Adrenal gland (tissue), 12 donors: ENCODE measurements around the gene SNX25. TPM values are rescaled to one million over a fixed set of nuclear protein-coding genes. Genes with fewer than 3 reads are reported as not detected.

ENCODE experiments used
- DNase-seq, 7 donors: peaks; one replicate each; pipeline ENCODE4 v3.0.0-alpha.2; 2019 to 2020
- H3K27ac ChIP-seq, 5 donors: fragments of 200-600 bp; sonication (generic) in 4 of 5; 1 replicate in 3 of 5; 2 replicates in 2 of 5; pipeline versions ENCODE4 v1.5.1 to v1.8.0; 2016 to 2020; ENCODE audit warnings: mild to moderate bottlenecking in 1 of 5
- H3K27me3 ChIP-seq: fragments of 200-600 bp; 2 replicates; pipeline ENCODE4 v1.8.0; 2021
- H3K36me3 ChIP-seq, 2 donors: fragments of 200-600 bp; replicated peaks in 1 of 2; 1 replicate in 1 of 2; 2 replicates in 1 of 2; pipeline versions ENCODE4 v1.5.1 to v1.8.0; 2018 to 2022
- H3K4me1 ChIP-seq, 2 donors: fragments of 200-600 bp; replicated peaks in 1 of 2; 1 replicate in 1 of 2; 2 replicates in 1 of 2; pipeline versions ENCODE4 v1.5.1 to v1.8.0; 2018 to 2021
- H3K4me3 ChIP-seq, 4 donors: fragments of 200-600 bp; sonication (generic) in 3 of 4; one replicate each; pipeline ENCODE4 v1.5.1; 2016 to 2018
- H3K9me3 ChIP-seq, 3 donors: fragments of 200-600 bp; sonication (generic) in 1 of 3; replicated peaks in 1 of 3; 1 replicate in 2 of 3; 2 replicates in 1 of 3; pipeline versions ENCODE4 v1.5.1 to v1.8.0; 2016 to 2021
- CTCF ChIP-seq, 6 experiments: fragments of 450-650 bp in 4 of 6; fragments of 200-600 bp in 2 of 6; sonication (generic) in 1 of 6; IDR thresholded peaks; 1 replicate in 5 of 6; 2 replicates in 1 of 6; pipeline versions ENCODE4 v1.5.1 to v1.8.0; 2016 to 2021; ENCODE audit warnings: antibody characterized with exemption in 6 of 6, mild to moderate bottlenecking in 2 of 6, moderate library complexity in 1 of 6
- POLR2A ChIP-seq, 2 donors: fragments of 450-650 bp; IDR thresholded peaks; one replicate each; pipeline ENCODE4 v1.6.1; 2017; ENCODE audit warnings: antibody characterized with exemption in 2 of 2, mild to moderate bottlenecking in 2 of 2, moderate library complexity in 1 of 2
- WGBS, 4 donors: extraction: QIAGEN DNeasy Blood & Tissue Kit in 2 of 4; methylation state at CpG; one replicate each; pipeline versions ENCODE4 v1.1.5 to v1.1.7; 2013 to 2017; 5-methylcytosine and 5-hydroxymethylcytosine counted together
- intact Hi-C, 2 donors: fragments of 100-400 bp; cut with DNase I; formaldehyde crosslinking; loops; one replicate each; pipeline versions ENCODE4 v1.14.1 to v1.15.0; 2022 to 2023
- polyA plus RNA-seq, 3 donors: library from polyadenylated mRNA; stranded (reverse); fragments of 200-250 nt in 2 of 3; fragments of 350-450 nt in 1 of 3; fragmentation: Illumina TruSeq in 1 of 3; extraction: RNeasy Lipid Tissue Mini Kit (QIAGEN cat#74804) in 1 of 3; gene quantifications; one replicate each; pipeline ENCODE4 v1.2.3, GENCODE V29; 2013 to 2014
- total RNA-seq, 9 donors: library from RNA; depleted of rRNA in 4 of 9; stranded (reverse); fragments of >200 nt in 4 of 9; fragments of 120-200 nt in 1 of 9; fragmentation: NEBNext Ultra II Directional in 1 of 9; extraction: Animal tissue kit (Norgen Biotek cat#: 25700) in 1 of 9; gene quantifications; one replicate each; pipeline versions ENCODE4 v1.1.0 to v1.2.4, GENCODE V29; 2013 to 2023
- donor health status: healthy with polysubstance abuse.
- donor health status: Bipolar disorder and iron deficiency.
- donor health status: DM: yes; HTN: yes; CAD: no.
- donor health status: DM: no; HTN: no; CAD: no.
- donor health status: DM: no; HTN: no; CAD: no.
- donor health status: DM: yes; HTN: yes; CAD: no.

SNX25 gene
- total and polyA plus RNA-seq, 12 donors = 4.7 to 29.3 (median 13.3) TPM

GRCh38 chr4:185270885-185271284 lies 61.5 kb downstream of the SNX25 start:
- WGBS, 4 donors = 92 to 98% (median 96%) methylated on average over 6 of the region's 6 CpGs
- DNase-seq = no peak
- no peak overlapping the region for H3K4me3 ChIP-seq
- no peak overlapping the region for H3K27ac ChIP-seq
- intact Hi-C loops = no loop called here
- H3K36me3 ChIP-seq = peaks cover 0 to 4% of the 10 kb centered on the region in 2 donors
- H3K27me3 ChIP-seq = no peaks in the 10 kb centered on the region
- H3K9me3 ChIP-seq = no peaks in the 10 kb centered on the region
- H3K4me1 ChIP-seq = peaks cover 0 to 8% of the 10 kb centered on the region in 2 donors
- no peak for TF ChIP-seq CTCF (IDR thresholded peaks at IDR 0.05)
- no peak for TF ChIP-seq POLR2A (IDR thresholded peaks at IDR 0.05)

GRCh38 chr4:185272245-185272644 lies 62.8 kb downstream of the SNX25 start:
- peaks cover 0 to 4% of the 10 kb centered on the region in 2 donors for H3K36me3 ChIP-seq
- intact Hi-C loops = no loop called here
- no peak overlapping the region for H3K27ac ChIP-seq
- no peak for DNase-seq
- H3K27me3 ChIP-seq = no peaks in the 10 kb centered on the region
- TF ChIP-seq POLR2A (IDR thresholded peaks at IDR 0.05) = no peak
- 92 to 99% (median 96%) methylated on average over 6 of the region's 6 CpGs for WGBS, 4 donors
- H3K4me3 ChIP-seq = no peak overlapping the region
- H3K4me1 ChIP-seq = peaks cover 0 to 10% of the 10 kb centered on the region in 2 donors
- H3K9me3 ChIP-seq = no peaks in the 10 kb centered on the region

GRCh38 chr4:185275501-185275900 lies 66.1 kb downstream of the SNX25 start:
- H3K27ac ChIP-seq = no peak overlapping the region
- no peak for DNase-seq
- no peak overlapping the region for H3K4me3 ChIP-seq
- no peaks in the 10 kb centered on the region for H3K27me3 ChIP-seq
- H3K4me1 ChIP-seq = peaks cover 0 to 26% of the 10 kb centered on the region in 2 donors
- no peak for TF ChIP-seq POLR2A (IDR thresholded peaks at IDR 0.05)
- TF ChIP-seq CTCF (IDR thresholded peaks at IDR 0.05) = no peak
- intact Hi-C loops = no loop called here
- H3K9me3 ChIP-seq = no peaks in the 10 kb centered on the region
- no peaks in the 10 kb centered on the region for H3K36me3 ChIP-seq

GRCh38 chr4:185276036-185276435 lies 66.6 kb downstream of the SNX25 start:
- no peaks in the 10 kb centered on the region for H3K36me3 ChIP-seq
- no peak overlapping the region for H3K4me3 ChIP-seq
- peaks cover 0 to 27% of the 10 kb centered on the region in 2 donors for H3K4me1 ChIP-seq
- intact Hi-C loops = no loop called here
- H3K27me3 ChIP-seq = no peaks in the 10 kb centered on the region
- H3K9me3 ChIP-seq = no peaks in the 10 kb centered on the region
- TF ChIP-seq CTCF (IDR thresholded peaks at IDR 0.05) (no peak), POLR2A (IDR thresholded peaks at IDR 0.05) (no peak)
- H3K27ac ChIP-seq = no peak overlapping the region
- DNase-seq = no peak

- H3K4me1 ChIP-seq = peaks cover 0 to 27% of the 10 kb centered on the region in 2 donors
- no peak overlapping the region for H3K27ac ChIP-seq
- no peaks in the 10 kb centered on the region for H3K27me3 ChIP-seq
- H3K9me3 ChIP-seq = no peaks in the 10 kb centered on the region
- 90 to 95% (median 91%) methylated on average over 3 of the region's 3 CpGs for WGBS, 4 donors
- intact Hi-C loops = no loop called here
- no peak for DNase-seq
- no peak for TF ChIP-seq POLR2A (IDR thresholded peaks at IDR 0.05)
- TF ChIP-seq CTCF (IDR thresholded peaks at IDR 0.05) = no peak
- no peaks in the 10 kb centered on the region for H3K36me3 ChIP-seq
- H3K4me3 ChIP-seq = no peak overlapping the region
These were observed 69.3 kb downstream of the SNX25 start for GRCh38 chr4:185278716-185279115.
